ENCODE results near the gene MYO1A. TPM values are rescaled to one million over a fixed set of nuclear protein-coding genes. Genes with fewer than 3 reads are reported as not detected.
"Not testable (repeated sequence)": the region's sequence is repeated elsewhere in the genome, so short reads cannot be mapped to it uniquely, and the experiment has no call there.

MYO1A gene
- total RNA-seq, 1 experiment from 2014 or later: 0.12 TPM

DNA sequence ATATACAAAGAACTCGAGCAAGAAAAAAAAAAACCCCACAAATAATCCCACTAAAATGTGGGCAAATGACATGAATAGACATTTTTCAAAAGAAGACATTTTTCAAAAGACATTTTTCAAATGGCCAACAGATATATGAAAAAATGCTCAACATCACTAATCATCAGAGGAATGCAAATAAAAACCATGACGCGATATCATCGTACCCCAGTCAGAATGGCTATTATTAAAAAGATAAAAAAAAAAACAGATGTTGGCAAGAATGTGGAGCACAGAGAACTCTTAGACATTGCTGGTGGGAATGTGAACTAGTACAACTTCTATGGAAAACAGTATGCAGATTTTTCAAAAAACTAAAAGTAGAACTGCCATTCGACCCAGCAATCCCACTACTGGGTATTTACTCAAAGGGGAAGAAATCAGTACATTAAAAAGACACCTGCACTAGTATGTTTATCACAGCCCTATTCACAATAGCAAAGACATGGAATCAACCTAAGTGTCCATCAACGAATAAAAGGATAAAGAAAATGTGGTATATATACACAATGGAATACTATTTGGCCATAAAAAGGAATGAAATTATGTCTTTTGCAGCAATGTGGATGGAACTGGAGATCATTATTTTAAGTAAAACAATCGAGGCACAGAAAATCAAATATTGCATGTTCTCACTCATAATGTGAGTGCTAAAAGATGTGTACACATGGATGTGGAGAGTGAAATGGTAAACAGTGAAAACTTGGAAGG lies 59.9 kb downstream of the MYO1A start:
- no TSS peak for BruUV-seq (replicated peaks)
- no peaks in the 10 kb centered on the region for H3K9me3 Mint-ChIP-seq (ENCODE audit: unreplicated experiment)
- POLR2A ChIA-PET: no interaction called here
- peaks cover 20% of the 10 kb centered on the region for H3K4me1 Mint-ChIP-seq (ENCODE audit: insufficient read depth, unreplicated experiment)
- no peaks in the 10 kb centered on the region for H3K36me3 Mint-ChIP-seq (ENCODE audit: insufficient read depth, unreplicated experiment)
- H3K4me3 Mint-ChIP-seq (ENCODE audit: unreplicated experiment): no peak overlapping the region
- no peak for DNase-seq (ENCODE audit: unreplicated experiment)
- no peaks in the 10 kb centered on the region for H3K27me3 Mint-ChIP-seq (ENCODE audit: insufficient read depth, unreplicated experiment)
- intact Hi-C loops (cut with micrococcal nuclease): loop anchor here (5.0 kb wide), 1 partner anchor 353 kb away; no protein-coding TSS in a partner anchor
- CTCF ChIA-PET: interaction anchor here (0.6 to 1.6 kb wide), 4 partner anchors 122 to 230 kb away, joined by 3 to 6 read pairs (median 4); no protein-coding TSS in a partner anchor
- TF ChIP-seq, protein P1, sequence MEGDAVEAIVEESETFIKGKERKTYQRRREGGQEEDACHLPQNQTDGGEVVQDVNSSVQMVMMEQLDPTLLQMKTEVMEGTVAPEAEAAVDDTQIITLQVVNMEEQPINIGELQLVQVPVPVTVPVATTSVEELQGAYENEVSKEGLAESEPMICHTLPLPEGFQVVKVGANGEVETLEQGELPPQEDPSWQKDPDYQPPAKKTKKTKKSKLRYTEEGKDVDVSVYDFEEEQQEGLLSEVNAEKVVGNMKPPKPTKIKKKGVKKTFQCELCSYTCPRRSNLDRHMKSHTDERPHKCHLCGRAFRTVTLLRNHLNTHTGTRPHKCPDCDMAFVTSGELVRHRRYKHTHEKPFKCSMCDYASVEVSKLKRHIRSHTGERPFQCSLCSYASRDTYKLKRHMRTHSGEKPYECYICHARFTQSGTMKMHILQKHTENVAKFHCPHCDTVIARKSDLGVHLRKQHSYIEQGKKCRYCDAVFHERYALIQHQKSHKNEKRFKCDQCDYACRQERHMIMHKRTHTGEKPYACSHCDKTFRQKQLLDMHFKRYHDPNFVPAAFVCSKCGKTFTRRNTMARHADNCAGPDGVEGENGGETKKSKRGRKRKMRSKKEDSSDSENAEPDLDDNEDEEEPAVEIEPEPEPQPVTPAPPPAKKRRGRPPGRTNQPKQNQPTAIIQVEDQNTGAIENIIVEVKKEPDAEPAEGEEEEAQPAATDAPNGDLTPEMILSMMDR (IDR thresholded peaks at IDR 0.05; ENCODE audit: unreplicated experiment): no peak
- no peak overlapping the region for H3K27ac Mint-ChIP-seq (ENCODE audit: low read depth, unreplicated experiment)

DNA sequence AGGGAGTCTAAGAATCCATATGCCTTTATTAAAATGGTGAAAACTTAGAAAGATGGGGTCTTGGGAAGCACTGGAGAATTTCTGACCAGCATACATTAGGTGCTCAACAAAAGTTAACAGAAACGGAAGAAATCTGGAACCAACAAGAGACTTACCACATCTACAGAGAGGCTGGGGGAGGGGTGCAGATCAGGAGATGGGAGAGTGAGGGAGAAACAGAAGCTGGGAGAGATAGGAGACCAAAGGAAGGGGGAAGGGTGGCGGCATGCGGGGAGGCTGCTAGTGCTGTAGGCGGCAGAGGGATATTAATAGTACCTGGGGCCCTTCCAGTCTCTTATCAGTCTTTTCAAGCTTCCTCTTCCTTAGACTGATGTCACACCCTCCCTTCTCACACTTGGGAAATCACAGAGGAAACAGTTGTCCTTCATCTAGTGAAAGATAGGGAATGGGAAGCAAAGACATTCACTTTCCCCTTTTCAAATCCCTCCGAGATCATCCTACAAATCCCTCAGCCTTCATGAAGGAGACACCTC lies 61.7 kb downstream of the MYO1A start:
- Mint-ChIP-seq H3K27me3 (ENCODE audit: insufficient read depth, unreplicated experiment) (no peaks in the 10 kb centered on the region), H3K9me3 (ENCODE audit: unreplicated experiment) (no peaks in the 10 kb centered on the region), H3K27ac (ENCODE audit: low read depth, unreplicated experiment) (no peak overlapping the region), H3K4me3 (ENCODE audit: unreplicated experiment) (no peak overlapping the region), H3K4me1 (ENCODE audit: insufficient read depth, unreplicated experiment) (peaks cover 25% of the 10 kb centered on the region), H3K36me3 (ENCODE audit: insufficient read depth, unreplicated experiment) (no peaks in the 10 kb centered on the region)
- DNase-seq (ENCODE audit: unreplicated experiment): no peak
- ChIA-PET CTCF (interaction anchor here (0.6 to 4.4 kb wide), 38 partner anchors 9 to 439 kb away, joined by 3 to 212 read pairs (median 4); partner anchors contain the start of genes HSD17B6, RDH16 and ZBTB39), POLR2A (interaction anchor here (0.7 to 3.6 kb wide), 8 partner anchors 88 to 552 kb away, joined by 3 to 38 read pairs (median 3); partner anchors contain the start of gene PTGES3)
- TF ChIP-seq, protein P1 (IDR thresholded peaks at IDR 0.05; ENCODE audit: unreplicated experiment): no peak
- no TSS peak for BruUV-seq (replicated peaks)
- intact Hi-C loops (cut with micrococcal nuclease): loop anchor here (5.0 kb wide), 1 partner anchor 351 kb away; no protein-coding TSS in a partner anchor

DNA sequence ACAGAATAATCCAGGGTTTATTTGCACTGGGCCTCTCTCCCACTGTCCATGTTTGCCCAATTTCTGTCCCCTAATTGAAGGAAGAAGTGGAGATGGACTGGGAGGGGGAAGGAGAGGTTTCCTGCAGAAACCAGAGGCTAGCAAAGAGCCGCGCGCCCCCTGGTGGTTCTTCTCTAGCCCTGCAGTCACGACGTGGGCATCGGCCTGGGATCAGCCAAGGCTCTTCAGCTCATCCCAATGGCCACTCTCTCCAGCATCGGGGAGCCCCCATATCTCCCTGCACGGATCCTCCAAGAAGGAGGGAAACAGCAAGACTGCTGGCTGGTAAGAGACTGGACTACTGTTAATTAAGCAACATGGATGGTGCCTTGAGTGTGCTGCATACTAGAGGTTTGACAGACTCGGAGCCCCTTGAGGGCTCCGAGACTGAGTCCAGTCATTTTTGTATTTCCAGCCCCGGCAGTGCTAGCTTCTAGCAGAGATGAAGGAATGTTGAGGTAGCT lies 62.3 kb downstream of the MYO1A start:
- DNase-seq (ENCODE audit: unreplicated experiment): peak; percentile 84
- peaks cover 25% of the 10 kb centered on the region for H3K4me1 Mint-ChIP-seq (ENCODE audit: insufficient read depth, unreplicated experiment)
- TF ChIP-seq, protein P1 (IDR thresholded peaks at IDR 0.05; ENCODE audit: unreplicated experiment): peak; percentile 89
- CTCF ChIA-PET: interaction anchor here (0.6 to 4.4 kb wide), 38 partner anchors 10 to 438 kb away, joined by 3 to 212 read pairs (median 4); partner anchors contain the start of genes HSD17B6, RDH16 and ZBTB39
- H3K9me3 Mint-ChIP-seq (ENCODE audit: unreplicated experiment): no peaks in the 10 kb centered on the region
- H3K4me3 Mint-ChIP-seq (ENCODE audit: unreplicated experiment): no peak overlapping the region
- POLR2A ChIA-PET: interaction anchor here (0.7 to 3.6 kb wide), 7 partner anchors 30 to 552 kb away, joined by 3 to 38 read pairs (median 4); partner anchors contain the start of gene RDH16
- no peaks in the 10 kb centered on the region for H3K27me3 Mint-ChIP-seq (ENCODE audit: insufficient read depth, unreplicated experiment)
- no TSS peak for BruUV-seq (replicated peaks)
- no peaks in the 10 kb centered on the region for H3K36me3 Mint-ChIP-seq (ENCODE audit: insufficient read depth, unreplicated experiment)
- no peak overlapping the region for H3K27ac Mint-ChIP-seq (ENCODE audit: low read depth, unreplicated experiment)
- intact Hi-C loops (cut with micrococcal nuclease): loop anchor here (1.0 to 5.0 kb wide), 6 partner anchors 41 to 350 kb away; partner anchors contain the start of gene HSD17B6

DNA sequence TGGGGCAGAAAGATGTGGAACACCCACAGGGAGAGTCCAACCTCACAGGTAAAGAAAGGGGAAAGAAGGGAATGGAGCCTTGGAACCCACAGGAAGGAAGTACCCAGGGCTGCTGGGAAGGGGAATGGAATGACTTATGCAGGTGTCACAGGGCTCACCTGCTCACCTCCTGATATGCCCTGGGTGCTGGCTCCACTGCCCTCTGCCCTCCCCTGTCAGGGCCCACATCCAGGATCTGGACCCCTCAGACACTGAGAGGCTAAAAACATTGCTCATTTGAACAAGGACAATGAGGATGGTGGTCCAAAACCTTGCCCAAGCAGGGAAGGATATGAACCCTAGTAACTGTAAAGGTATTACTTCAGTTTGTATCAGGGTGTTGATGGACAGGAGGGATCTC lies 62.9 kb downstream of the MYO1A start:
- CTCF ChIA-PET: interaction anchor here (0.7 to 4.4 kb wide), 22 partner anchors 10 to 431 kb away, joined by 3 to 212 read pairs (median 4); partner anchors contain the start of genes HSD17B6, RDH16 and ZBTB39
- DNase-seq (ENCODE audit: unreplicated experiment): no peak
- POLR2A ChIA-PET: interaction anchor here (0.6 to 3.6 kb wide), 8 partner anchors 30 to 233 kb away, joined by 3 to 38 read pairs (median 4); partner anchors contain the start of gene RDH16
- Mint-ChIP-seq H3K27ac (ENCODE audit: low read depth, unreplicated experiment) (no peak overlapping the region), H3K4me3 (ENCODE audit: unreplicated experiment) (no peak overlapping the region), H3K4me1 (ENCODE audit: insufficient read depth, unreplicated experiment) (peaks cover 25% of the 10 kb centered on the region), H3K36me3 (ENCODE audit: insufficient read depth, unreplicated experiment) (no peaks in the 10 kb centered on the region), H3K27me3 (ENCODE audit: insufficient read depth, unreplicated experiment) (no peaks in the 10 kb centered on the region), H3K9me3 (ENCODE audit: unreplicated experiment) (no peaks in the 10 kb centered on the region)
- intact Hi-C loops (cut with micrococcal nuclease): loop anchor here (1.0 to 5.0 kb wide), 6 partner anchors 40 to 350 kb away; partner anchors contain the start of gene HSD17B6
- TF ChIP-seq, protein P1 (IDR thresholded peaks at IDR 0.05; ENCODE audit: unreplicated experiment): no peak
- BruUV-seq (replicated peaks): no TSS peak

DNA sequence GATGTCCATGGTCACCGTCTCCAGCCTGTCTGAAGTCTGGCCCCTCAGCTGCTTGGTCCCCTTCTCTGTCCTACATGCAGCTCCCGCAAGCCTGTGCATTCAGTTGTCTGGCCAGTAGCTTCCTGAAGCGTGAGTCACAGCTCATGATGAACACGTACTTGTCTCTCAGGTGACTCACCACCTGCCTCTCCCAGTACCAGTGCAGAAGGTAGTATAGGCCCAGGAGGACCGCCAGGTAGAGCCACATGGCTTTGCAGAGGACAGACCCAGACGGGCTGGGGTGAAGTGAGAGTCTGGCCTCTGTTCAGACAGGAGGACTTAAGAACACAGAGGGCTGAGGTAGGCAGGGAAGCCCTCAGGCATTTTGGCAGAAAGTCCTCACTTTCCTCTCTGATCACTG lies 64.2 kb downstream of the MYO1A start:
- CTCF ChIA-PET: interaction anchor here (0.6 to 4.4 kb wide), 13 partner anchors 37 to 246 kb away, joined by 4 to 212 read pairs (median 6); partner anchors contain the start of gene HSD17B6
- intact Hi-C loops (cut with micrococcal nuclease): loop anchor here (2.0 to 5.0 kb wide), 2 partner anchors 39 to 348 kb away; no protein-coding TSS in a partner anchor

More for the DNA sequence above, 64.2 kb downstream of the MYO1A start:
- POLR2A ChIA-PET: interaction anchor here (0.6 to 3.6 kb wide), 14 partner anchors 29 to 298 kb away, joined by 3 to 38 read pairs (median 4); partner anchors contain the start of genes NACA, NEMP1, PTGES3 and RDH16
- DNase-seq (ENCODE audit: unreplicated experiment): peak; percentile 96
- H3K4me3 Mint-ChIP-seq (ENCODE audit: unreplicated experiment); H3K36me3 Mint-ChIP-seq (ENCODE audit: insufficient read depth, unreplicated experiment); BruUV-seq (replicated peaks); H3K27me3 Mint-ChIP-seq (ENCODE audit: insufficient read depth, unreplicated experiment); H3K9me3 Mint-ChIP-seq (ENCODE audit: unreplicated experiment): not testable (repeated sequence)
- H3K4me1 Mint-ChIP-seq (ENCODE audit: insufficient read depth, unreplicated experiment): peaks cover 25% of the 10 kb centered on the region
- H3K27ac Mint-ChIP-seq (ENCODE audit: low read depth, unreplicated experiment): peak overlapping the region; percentile 50
